ENCODE data around the gene RPP30. TPM values are rescaled to one million over a fixed set of nuclear protein-coding genes. Genes with fewer than 3 reads are reported as not detected.
"Not testable (repeated sequence)": the region's sequence is repeated elsewhere in the genome, so short reads cannot be mapped to it uniquely, and the experiment has no call there.

The RPP30 gene
- total RNA-seq, 1 experiment from 2014 or later, result 36.6 TPM

GRCh38 chr10:90939648-90940047 lies 67.9 kb downstream of the RPP30 start:
- intact Hi-C loops (cut with micrococcal nuclease; ENCODE audit: unreplicated experiment), result no loop called here
- no peaks in the 10 kb centered on the region for H3K36me3 Mint-ChIP-seq (ENCODE audit: insufficient read depth, unreplicated experiment)
- no peak overlapping the region for H3K4me3 Mint-ChIP-seq (ENCODE audit: low read depth, unreplicated experiment)
- no peaks in the 10 kb centered on the region for H3K27me3 Mint-ChIP-seq (ENCODE audit: unreplicated experiment)
- DNase-seq, result no peak
- peaks cover 13% of the 10 kb centered on the region for H3K4me1 Mint-ChIP-seq (ENCODE audit: low read depth, unreplicated experiment)
- BruUV-seq (replicated peaks), result no TSS peak
- H3K27ac Mint-ChIP-seq (ENCODE audit: unreplicated experiment), result no peak overlapping the region
- TF ChIP-seq CTCF (IDR thresholded peaks at IDR 0.05; ENCODE audit: unreplicated experiment), result no peak
- CTCF ChIA-PET, result no interaction called here
- H3K9me3 Mint-ChIP-seq (ENCODE audit: low read depth, unreplicated experiment), result no peaks in the 10 kb centered on the region

- H3K36me3 Mint-ChIP-seq (ENCODE audit: insufficient read depth, unreplicated experiment); intact Hi-C loops (cut with micrococcal nuclease; ENCODE audit: unreplicated experiment); H3K27ac Mint-ChIP-seq (ENCODE audit: unreplicated experiment); H3K4me1 Mint-ChIP-seq (ENCODE audit: low read depth, unreplicated experiment); H3K27me3 Mint-ChIP-seq (ENCODE audit: unreplicated experiment); H3K4me3 Mint-ChIP-seq (ENCODE audit: low read depth, unreplicated experiment); DNase-seq; H3K9me3 Mint-ChIP-seq (ENCODE audit: low read depth, unreplicated experiment); BruUV-seq (replicated peaks): not testable (repeated sequence)
- CTCF ChIA-PET, result interaction anchor here (0.9 kb wide), 1 partner anchor 28 kb away, joined by 5 read pairs; no protein-coding TSS in a partner anchor
Measured at GRCh38 chr10:90942980-90943379, 71.2 kb downstream of the RPP30 start.

DNA sequence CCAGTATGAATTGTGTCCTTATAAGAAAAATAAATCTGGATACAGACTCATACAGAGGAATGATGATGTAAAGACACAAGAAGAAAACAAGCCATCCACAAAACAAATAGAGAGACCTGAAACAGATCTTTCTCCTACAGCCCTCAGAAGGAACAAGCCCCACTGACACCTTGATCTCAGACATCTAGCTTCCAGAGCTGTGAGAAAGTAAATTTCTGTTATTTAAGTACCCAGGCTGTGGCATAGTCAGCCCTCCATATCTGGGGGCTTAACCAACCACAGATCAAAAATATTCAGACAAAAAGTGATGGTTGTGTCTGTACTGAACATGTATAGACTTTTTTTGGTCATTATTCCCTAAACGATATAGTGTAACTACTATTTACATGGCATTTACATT lies 73.0 kb downstream of the RPP30 start:
- Mint-ChIP-seq H3K4me1 (ENCODE audit: low read depth, unreplicated experiment) (no peaks in the 10 kb centered on the region), H3K27me3 (ENCODE audit: unreplicated experiment) (no peaks in the 10 kb centered on the region), H3K36me3 (ENCODE audit: insufficient read depth, unreplicated experiment) (no peaks in the 10 kb centered on the region), H3K9me3 (ENCODE audit: low read depth, unreplicated experiment) (no peaks in the 10 kb centered on the region), H3K27ac (ENCODE audit: unreplicated experiment) (no peak overlapping the region), H3K4me3 (ENCODE audit: low read depth, unreplicated experiment) (no peak overlapping the region)
- intact Hi-C loops (cut with micrococcal nuclease; ENCODE audit: unreplicated experiment), result no loop called here
- TF ChIP-seq CTCF (IDR thresholded peaks at IDR 0.05; ENCODE audit: unreplicated experiment), result no peak
- CTCF ChIA-PET, result no interaction called here
- no TSS peak for BruUV-seq (replicated peaks)
- no peak for DNase-seq

DNA sequence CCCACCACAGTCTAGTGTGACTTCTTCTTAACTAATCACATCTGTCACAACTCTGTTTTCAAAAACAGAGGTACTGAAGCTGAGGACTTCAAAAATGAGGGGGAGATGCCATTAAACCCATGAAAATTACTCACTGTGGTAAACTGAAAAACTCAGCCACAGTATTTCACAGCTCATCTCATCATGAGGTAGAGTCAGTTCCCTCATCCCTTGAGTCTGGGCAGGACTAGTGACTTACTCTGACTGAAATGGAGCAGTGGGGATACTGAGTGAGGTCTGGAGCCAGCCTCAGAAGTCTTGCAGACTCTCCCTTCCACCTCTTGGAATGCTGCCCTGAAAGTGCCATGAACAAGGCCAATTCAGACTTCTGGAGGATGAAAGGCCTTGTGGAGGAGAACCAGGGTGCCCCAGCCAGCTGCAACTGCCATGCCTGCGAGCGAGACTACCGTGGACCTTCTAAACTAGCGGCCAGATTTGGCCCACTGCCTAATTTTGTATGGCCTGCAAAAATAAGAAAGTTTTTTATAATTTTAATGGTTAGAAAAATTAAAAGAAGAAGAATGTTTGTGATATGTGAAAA lies 73.8 kb downstream of the RPP30 start:
- Mint-ChIP-seq H3K27me3 (ENCODE audit: unreplicated experiment) (no peaks in the 10 kb centered on the region), H3K4me1 (ENCODE audit: low read depth, unreplicated experiment) (no peaks in the 10 kb centered on the region), H3K27ac (ENCODE audit: unreplicated experiment) (no peak overlapping the region), H3K36me3 (ENCODE audit: insufficient read depth, unreplicated experiment) (no peaks in the 10 kb centered on the region), H3K4me3 (ENCODE audit: low read depth, unreplicated experiment) (no peak overlapping the region), H3K9me3 (ENCODE audit: low read depth, unreplicated experiment) (no peaks in the 10 kb centered on the region)
- no peak for TF ChIP-seq CTCF (IDR thresholded peaks at IDR 0.05; ENCODE audit: unreplicated experiment)
- CTCF ChIA-PET, result no interaction called here
- no TSS peak for BruUV-seq (replicated peaks)
- intact Hi-C loops (cut with micrococcal nuclease; ENCODE audit: unreplicated experiment), result no loop called here
- DNase-seq, result no peak

- Mint-ChIP-seq H3K27me3 (ENCODE audit: unreplicated experiment) (peaks cover 9% of the 10 kb centered on the region), H3K4me3 (ENCODE audit: low read depth, unreplicated experiment) (no peak overlapping the region), H3K9me3 (ENCODE audit: low read depth, unreplicated experiment) (peaks cover 3% of the 10 kb centered on the region), H3K36me3 (ENCODE audit: insufficient read depth, unreplicated experiment) (no peaks in the 10 kb centered on the region), H3K4me1 (ENCODE audit: low read depth, unreplicated experiment) (no peaks in the 10 kb centered on the region), H3K27ac (ENCODE audit: unreplicated experiment) (no peak overlapping the region)
- CTCF ChIA-PET, result no interaction called here
- intact Hi-C loops (cut with micrococcal nuclease; ENCODE audit: unreplicated experiment), result no loop called here
- no peak for TF ChIP-seq CTCF (IDR thresholded peaks at IDR 0.05; ENCODE audit: unreplicated experiment)
- no TSS peak for BruUV-seq (replicated peaks)
- no peak for DNase-seq
Measured at GRCh38 chr10:90947030-90947960, 75.5 kb downstream of the RPP30 start.
